A673 (cell line): ENCODE measurements around the gene CCDC33. TPM values are rescaled to one million over a fixed set of nuclear protein-coding genes. Genes with fewer than 3 reads are reported as not detected.

Source experiments
- BruUV-seq: library from RNA; stranded (reverse); fragments of 400-500 nt; replicated peaks from 2 replicates; lab custom pipeline; 2021; lab: Mats Ljungman, UMichigan
- CTCF ChIA-PET: fragments of 300-600 bp; sonication (Branson Sonifier 250); formaldehyde crosslinking; loops from one replicate; lab custom pipeline; 2022; ENCODE audit warnings: antibody characterized with exemption; lab: Charles Lee
- POLR2A ChIA-PET: fragments of 300-600 bp; sonication (Branson Sonifier 250); formaldehyde crosslinking; loops from one replicate; lab custom pipeline; 2022; ENCODE audit warnings: antibody characterized with exemption; ENCODE audit not compliant: low non-redundant PET; lab: Charles Lee
- DNase-seq: peaks from one replicate; pipeline ENCODE4 v3.0.0-alpha.2; 2015; ENCODE audit warnings: low spot score
- H3K27ac ChIP-seq: fragments of 200-600 bp; sonication (generic); 2 replicates; pipeline ENCODE4 v1.5.1; 2016; ENCODE audit warnings: mixed run types, low read depth, mild to moderate bottlenecking, mixed read lengths, antibody characterized with exemption, low read length; ENCODE audit not compliant: poor library complexity, severe bottlenecking
- H3K27me3 ChIP-seq: fragments of 200-600 bp; sonication (generic); replicated peaks from 2 replicates; pipeline ENCODE4 v1.6.1; 2017; ENCODE audit warnings: mixed run types, low read depth, mild to moderate bottlenecking, mixed read lengths, antibody characterized with exemption, low read length; ENCODE audit not compliant: insufficient read depth, poor library complexity
- H3K36me3 ChIP-seq: fragments of 200-600 bp; sonication (generic); 2 replicates; pipeline ENCODE4 v1.6.1; 2016; ENCODE audit warnings: mixed run types, mild to moderate bottlenecking, mixed read lengths, antibody characterized with exemption, low read length; ENCODE audit not compliant: insufficient read depth, poor library complexity, severe bottlenecking
- H3K4me1 ChIP-seq: fragments of 200-600 bp; sonication (generic); 2 replicates; pipeline ENCODE4 v1.6.1; 2017; ENCODE audit warnings: mixed run types, mild to moderate bottlenecking, mixed read lengths, antibody characterized with exemption, low read length; ENCODE audit not compliant: insufficient read depth, poor library complexity, severe bottlenecking
- H3K4me3 ChIP-seq: fragments of 200-600 bp; sonication (generic); 2 replicates; pipeline ENCODE4 v1.5.1; 2016; ENCODE audit warnings: low read depth, mixed run types, mild to moderate bottlenecking, mixed read lengths, low read length; ENCODE audit not compliant: poor library complexity, severe bottlenecking
- H3K9me3 ChIP-seq: fragments of 200-600 bp; sonication (generic); 2 replicates; pipeline ENCODE4 v1.6.1; 2016; ENCODE audit warnings: mixed run types, low read depth, mild to moderate bottlenecking, mixed read lengths, antibody characterized with exemption, low read length; ENCODE audit not compliant: poor library complexity, severe bottlenecking
- EZH2 ChIP-seq: fragments of 200-600 bp; sonication (generic); IDR thresholded peaks from 2 replicates; pipeline ENCODE4 v1.6.1; 2017; ENCODE audit warnings: borderline replicate concordance, low read depth, mild to moderate bottlenecking, mixed read lengths, antibody characterized with exemption, low read length; ENCODE audit not compliant: poor library complexity, severe bottlenecking
- intact Hi-C: fragments of 100-400 bp; cut with micrococcal nuclease; formaldehyde crosslinking; loops from one replicate; pipeline ENCODE4 v1.10.0; 2022; ENCODE audit not compliant: unreplicated experiment
- total RNA-seq: library from RNA; stranded (reverse); gene quantifications from 2 replicates; pipeline ENCODE4 v1.2.3, GENCODE V29; 2021
- TF ChIP-seq, protein P1 (sequence below): fragments of 300-800, 200-600 bp; sonication (generic); conservative IDR thresholded peaks from 2 replicates; pipeline ENCODE4 v1.5.1; 2017; ENCODE audit warnings: low read depth, mild to moderate bottlenecking, antibody characterized with exemption, low read length, moderate library complexity, mixed read lengths

Gene CCDC33
- total RNA-seq, 1 experiment from 2014 or later: not detected

- no peak for DNase-seq
- H3K4me3 ChIP-seq: no peak overlapping the region
- no peak for TF ChIP-seq EZH2
- TF ChIP-seq, protein P1, sequence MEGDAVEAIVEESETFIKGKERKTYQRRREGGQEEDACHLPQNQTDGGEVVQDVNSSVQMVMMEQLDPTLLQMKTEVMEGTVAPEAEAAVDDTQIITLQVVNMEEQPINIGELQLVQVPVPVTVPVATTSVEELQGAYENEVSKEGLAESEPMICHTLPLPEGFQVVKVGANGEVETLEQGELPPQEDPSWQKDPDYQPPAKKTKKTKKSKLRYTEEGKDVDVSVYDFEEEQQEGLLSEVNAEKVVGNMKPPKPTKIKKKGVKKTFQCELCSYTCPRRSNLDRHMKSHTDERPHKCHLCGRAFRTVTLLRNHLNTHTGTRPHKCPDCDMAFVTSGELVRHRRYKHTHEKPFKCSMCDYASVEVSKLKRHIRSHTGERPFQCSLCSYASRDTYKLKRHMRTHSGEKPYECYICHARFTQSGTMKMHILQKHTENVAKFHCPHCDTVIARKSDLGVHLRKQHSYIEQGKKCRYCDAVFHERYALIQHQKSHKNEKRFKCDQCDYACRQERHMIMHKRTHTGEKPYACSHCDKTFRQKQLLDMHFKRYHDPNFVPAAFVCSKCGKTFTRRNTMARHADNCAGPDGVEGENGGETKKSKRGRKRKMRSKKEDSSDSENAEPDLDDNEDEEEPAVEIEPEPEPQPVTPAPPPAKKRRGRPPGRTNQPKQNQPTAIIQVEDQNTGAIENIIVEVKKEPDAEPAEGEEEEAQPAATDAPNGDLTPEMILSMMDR: no peak
- no peak overlapping the region for H3K27ac ChIP-seq
- BruUV-seq: no TSS peak
- no peaks in the 10 kb centered on the region for H3K9me3 ChIP-seq
- H3K4me1 ChIP-seq: no peaks in the 10 kb centered on the region
- intact Hi-C loops: no loop called here
- POLR2A ChIA-PET: no interaction called here
- peaks cover 24% of the 10 kb centered on the region for H3K27me3 ChIP-seq
- no peaks in the 10 kb centered on the region for H3K36me3 ChIP-seq
- CTCF ChIA-PET: no interaction called here
Observed at GRCh38 chr15:74362482-74362881, 126.4 kb downstream of the CCDC33 start.

DNA sequence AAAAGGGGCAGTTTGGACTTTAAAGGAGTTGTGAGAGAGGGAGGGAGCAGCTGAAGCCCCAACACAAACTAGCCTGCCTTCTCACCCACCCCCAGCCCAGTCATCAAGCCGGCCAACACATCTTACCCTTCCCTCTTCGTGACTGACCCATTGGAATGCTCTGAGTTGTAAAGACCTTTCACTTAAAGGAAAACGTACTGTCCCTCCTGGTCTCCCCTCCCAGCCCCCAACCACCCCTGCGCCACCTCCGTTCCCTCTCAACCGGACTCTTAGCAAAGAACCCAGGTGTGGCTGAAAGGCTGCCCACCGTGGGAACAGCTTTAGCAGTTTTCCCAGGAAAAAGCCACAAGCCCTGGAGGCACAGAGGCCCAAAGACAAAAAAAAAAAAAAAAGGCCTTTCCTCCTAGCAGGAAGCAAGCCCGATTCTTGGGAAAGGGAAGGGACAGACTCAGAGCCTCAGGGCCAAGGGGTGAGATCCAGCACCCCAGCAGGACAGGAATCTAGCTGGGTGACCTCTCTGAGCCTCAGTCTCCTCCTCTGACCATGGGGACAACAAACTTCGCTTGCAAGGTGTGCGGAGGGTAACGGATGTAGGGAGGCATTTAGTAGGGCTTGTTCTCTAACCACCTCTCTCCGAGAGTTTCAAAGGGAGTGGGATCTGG, 128.9 kb downstream of the CCDC33 start:
- Histone ChIP-seq H3K9me3 (no peaks in the 10 kb centered on the region), H3K36me3 (no peaks in the 10 kb centered on the region), H3K27me3 (peaks cover 29% of the 10 kb centered on the region), H3K27ac (no peak overlapping the region), H3K4me1 (no peaks in the 10 kb centered on the region), H3K4me3 (no peak overlapping the region)
- POLR2A ChIA-PET: no interaction called here
- no peak for DNase-seq
- TF ChIP-seq EZH2: no peak
- TF ChIP-seq, protein P1: no peak
- CTCF ChIA-PET: interaction anchor here (0.6 kb wide), 1 partner anchor 124 kb away, joined by 7 read pairs; no protein-coding TSS in a partner anchor
- intact Hi-C loops: no loop called here
- no TSS peak for BruUV-seq

- BruUV-seq: no TSS peak
- CTCF ChIA-PET: no interaction called here
- H3K4me3 ChIP-seq: peak overlapping the region; percentile 23
- no peaks in the 10 kb centered on the region for H3K36me3 ChIP-seq
- POLR2A ChIA-PET: no interaction called here
- no peaks in the 10 kb centered on the region for H3K4me1 ChIP-seq
- H3K27ac ChIP-seq: no peak overlapping the region
- TF ChIP-seq EZH2: no peak
- TF ChIP-seq, protein P1: no peak
- peaks cover 36% of the 10 kb centered on the region for H3K27me3 ChIP-seq
- DNase-seq: no peak
- no peaks in the 10 kb centered on the region for H3K9me3 ChIP-seq
- intact Hi-C loops: no loop called here
Observed at GRCh38 chr15:74365598-74366445, 129.7 kb downstream of the CCDC33 start.
